HG03095 (cell line): ENCODE measurements around the gene TBL1X.

ENCODE experiments used
- ATAC-seq: cut with Tn5 transposase; IDR thresholded peaks from one replicate; pipeline ENCODE4 v1.9.1; 2021; ENCODE audit warnings: moderate library complexity; ENCODE audit not compliant: unreplicated experiment

The TBL1X gene

DNA sequence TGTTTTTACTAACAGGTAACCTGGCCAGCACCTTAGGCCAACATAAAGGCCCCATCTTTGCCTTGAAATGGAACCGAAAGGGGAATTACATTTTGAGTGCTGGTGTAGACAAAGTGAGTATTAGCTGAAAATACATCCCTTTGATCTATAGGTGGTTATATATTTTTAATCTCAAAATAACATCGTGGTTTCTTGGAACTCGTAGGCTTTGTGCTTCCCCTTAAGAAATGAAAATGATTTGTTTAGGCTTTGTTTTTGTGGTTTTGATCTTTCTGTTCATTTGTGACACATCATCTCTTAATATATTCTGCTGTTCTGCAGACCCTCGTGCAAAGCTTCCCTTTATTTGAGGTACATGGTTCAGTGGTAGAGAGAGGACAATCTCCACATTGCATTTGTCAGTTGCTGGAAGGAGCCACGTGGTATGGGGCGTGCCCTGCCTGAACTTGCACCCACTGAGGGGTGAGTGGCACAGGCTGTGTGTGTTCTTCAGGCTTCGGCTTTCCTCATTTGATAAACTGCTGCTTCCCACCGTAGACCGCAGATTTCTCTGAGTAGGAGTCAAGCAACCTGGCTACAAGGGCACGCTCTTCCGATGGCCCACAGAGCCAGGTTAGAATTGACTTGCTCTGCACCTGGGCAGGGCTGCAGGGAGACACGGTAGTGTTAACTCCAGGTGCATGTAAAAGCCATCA, 228.6 kb downstream of the TBL1X start:
- ATAC-seq: no peak

DNA sequence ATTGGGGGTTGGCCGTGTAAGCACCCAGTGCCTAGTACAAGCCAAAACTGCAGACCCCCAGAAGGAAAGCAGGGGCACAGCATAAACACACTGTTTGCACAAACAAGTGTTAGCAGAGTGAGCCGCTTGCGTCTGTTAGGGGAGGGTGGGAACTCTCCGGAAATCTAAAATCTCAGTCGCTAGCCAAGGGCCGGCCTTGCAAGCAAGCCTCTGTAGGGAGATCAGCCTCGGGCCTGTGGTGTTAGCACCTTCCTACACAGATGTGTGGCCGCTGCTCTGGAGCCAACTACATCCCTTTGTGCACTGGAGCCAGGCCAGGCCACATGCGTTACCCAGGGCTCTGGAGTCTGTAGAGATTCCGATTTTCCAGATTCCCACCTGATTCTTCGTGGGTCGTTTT, 233.7 kb downstream of the TBL1X start:
- ATAC-seq: no peak

DNA sequence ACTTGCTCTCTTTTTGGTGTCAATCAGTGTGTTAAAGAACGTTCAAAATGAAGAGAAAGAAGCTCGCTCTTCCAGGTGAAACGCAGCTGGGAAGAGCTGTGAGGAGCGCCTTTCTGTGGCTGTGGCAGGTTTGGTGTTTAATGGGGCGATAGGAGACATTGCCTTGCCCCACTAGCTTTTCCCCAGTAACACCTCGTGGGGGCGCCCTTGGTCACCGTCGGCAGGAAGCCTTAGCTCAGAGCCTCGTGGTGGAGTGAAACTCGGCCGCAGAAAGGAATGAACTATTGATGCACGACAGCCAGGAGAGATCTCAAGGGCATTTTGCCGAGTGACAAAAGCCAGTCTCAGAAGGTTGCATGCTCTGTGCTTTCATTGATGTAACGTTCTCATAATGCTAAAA, 235.7 kb downstream of the TBL1X start:
- no peak for ATAC-seq

DNA sequence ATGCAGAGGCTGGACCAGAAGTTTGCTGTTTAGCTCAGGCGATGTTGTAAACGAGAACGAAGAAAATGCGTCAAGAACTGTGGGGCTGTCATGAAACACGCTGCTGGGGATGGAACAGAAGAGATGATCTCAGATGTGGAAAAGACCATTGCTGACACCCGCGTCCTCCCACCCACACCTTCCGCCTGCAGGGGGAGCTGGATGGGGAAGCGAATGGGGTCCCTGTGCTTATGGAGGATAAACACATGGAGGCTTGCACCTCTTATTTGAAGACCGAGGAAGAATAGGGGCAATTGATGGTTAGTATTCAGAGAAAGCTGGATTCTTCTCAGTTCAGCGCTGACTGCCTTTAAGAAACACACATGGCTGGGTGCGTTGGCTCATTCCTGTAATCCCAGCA, 236.9 kb downstream of the TBL1X start:
- no peak for ATAC-seq

DNA sequence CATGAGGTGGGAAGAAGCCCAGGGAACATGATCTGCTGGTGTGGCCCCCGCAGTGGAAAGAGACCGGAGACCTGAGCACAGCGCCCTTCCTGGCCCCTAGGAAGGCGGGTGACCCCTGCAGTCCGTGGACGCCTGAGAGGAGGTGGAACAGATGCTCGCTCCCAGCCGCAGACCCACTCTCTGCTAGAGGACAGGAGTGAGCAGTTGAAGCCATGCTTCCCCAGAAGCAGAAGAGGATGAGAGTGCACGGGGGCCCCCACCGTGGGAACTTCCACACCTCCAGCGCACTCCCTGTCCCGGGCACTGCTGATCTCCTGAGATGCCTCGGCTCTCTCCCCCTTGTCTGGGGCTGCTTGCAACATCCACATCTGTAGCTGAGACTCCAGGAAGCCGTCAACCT, 238.5 kb downstream of the TBL1X start:
- no peak for ATAC-seq

DNA sequence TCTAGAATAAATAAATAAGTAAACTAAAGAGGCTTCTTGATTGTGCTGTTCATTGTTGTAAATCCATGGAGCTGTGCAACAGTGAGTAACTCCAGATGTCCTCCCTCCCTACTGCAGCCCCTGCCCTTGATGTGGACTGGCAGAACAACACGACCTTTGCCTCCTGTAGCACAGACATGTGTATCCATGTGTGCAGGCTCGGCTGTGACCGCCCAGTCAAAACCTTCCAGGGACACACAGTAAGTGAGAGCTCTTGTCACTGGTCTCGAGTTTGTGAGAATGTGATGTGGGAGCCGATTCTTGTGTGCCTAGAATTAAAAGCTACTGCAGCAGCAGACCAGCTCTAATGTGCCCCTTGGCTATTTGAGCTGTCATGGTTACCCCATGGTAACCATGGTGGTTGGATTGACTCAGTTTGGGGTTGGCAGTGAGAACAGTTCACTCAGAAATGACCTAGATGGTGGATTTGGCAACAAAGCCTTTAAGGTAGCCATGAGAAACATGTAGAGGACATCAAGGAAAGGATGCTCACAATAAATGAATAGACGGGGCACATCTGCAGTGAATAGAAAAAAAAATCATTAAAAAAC, 240.1 kb downstream of the TBL1X start:
- no peak for ATAC-seq

DNA sequence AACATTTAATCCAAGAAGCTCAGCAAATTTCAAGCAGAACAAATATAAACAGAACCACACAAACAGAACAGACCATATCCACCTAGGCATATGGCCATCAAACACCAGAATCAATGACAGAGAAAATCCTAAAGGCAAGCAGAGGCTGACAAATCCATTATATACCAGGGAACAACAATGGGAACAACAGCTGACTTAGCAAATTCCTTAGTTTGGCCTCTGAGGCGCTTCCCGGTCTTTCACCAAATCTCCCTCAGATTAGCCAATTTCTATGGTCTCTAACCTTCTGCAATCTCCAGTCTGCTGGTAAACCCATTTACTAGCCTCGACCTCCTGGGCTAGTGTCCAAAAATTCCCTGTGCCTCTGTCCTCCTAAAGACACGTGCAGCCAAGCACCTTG, 241.6 kb downstream of the TBL1X start:
- ATAC-seq: no peak

DNA sequence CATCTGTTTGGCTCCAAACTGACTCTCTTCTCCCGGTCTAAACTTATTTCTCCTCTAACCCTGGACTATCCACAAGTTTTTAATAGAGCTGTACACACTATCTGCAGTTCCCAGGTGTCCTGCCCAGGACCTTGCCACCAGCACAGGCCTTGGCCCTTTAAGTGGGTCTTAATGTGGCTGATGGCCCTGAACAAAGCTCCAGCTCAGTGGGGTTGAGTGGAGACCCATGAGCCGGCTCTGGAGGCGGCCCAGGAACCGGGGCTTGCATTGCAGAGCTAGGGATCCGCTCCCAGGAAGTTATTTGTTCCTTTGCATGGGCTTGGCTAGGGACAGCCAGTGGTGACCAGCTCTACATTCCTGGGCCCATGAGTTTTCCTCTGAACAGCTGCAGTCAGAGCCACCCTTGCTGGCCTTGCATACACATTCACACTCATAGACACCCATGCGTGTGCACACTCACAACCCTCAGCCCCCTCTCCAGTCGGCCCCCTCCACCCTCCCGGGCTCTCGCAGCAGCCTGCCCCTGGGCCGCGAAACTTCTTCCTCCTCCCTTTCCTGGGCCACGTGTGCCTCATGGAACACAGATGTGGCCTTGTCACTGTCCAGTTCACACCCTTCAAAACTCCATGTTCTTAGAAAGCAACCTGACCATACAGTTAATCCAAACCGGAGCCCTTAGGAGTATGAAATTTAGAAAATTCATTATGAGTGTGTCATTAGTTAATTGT, 242.6 kb downstream of the TBL1X start:
- ATAC-seq: no peak

DNA sequence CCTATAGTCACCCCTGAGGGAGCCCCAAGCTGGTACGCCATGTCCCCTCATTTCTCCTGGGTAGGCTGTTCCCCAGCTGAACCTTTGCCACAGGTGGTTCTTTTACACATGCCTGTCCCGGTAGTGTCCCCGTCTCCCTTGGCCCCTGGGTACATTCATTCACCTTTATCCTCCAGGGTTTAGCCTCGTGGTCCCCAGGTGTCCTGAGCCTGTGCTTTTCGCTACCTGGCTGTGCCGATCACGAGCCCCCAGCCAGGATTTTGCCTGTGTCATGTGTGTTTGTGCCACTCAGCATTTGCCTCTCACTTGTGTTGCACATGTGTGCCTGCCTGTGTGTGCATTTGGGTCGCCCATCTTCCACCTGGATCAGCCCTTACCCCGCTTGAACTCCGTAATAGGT, 243.2 kb downstream of the TBL1X start:
- no peak for ATAC-seq

DNA sequence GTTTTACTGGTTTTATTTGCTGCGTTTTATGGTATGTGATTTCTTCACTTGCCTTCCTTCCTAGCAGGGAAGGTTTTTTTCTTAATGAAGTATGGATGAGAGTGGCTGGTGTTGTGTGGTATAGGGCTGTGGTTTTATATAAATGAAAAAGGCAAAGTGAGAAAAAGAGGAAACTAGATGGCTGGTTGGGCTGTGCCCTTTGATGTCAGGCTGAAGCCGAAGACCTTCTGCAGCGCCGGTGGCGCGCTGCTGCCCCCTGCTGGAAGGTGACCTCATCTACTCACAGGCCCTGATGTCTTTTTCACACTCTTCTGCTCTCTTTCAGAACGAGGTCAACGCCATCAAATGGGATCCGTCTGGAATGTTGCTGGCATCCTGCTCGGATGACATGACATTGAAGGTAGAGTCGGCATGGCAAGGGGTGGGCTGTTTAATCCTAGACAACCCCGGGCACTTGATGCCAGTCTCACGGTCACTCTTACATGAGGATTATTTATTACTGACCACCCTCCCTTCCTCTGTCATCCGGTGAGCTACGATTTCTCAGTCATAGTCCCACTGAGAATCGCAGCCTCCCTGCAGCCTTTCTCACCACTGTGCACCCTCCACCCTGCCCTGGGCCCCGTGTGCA, 244.2 kb downstream of the TBL1X start:
- peak; percentile 83 for ATAC-seq

DNA sequence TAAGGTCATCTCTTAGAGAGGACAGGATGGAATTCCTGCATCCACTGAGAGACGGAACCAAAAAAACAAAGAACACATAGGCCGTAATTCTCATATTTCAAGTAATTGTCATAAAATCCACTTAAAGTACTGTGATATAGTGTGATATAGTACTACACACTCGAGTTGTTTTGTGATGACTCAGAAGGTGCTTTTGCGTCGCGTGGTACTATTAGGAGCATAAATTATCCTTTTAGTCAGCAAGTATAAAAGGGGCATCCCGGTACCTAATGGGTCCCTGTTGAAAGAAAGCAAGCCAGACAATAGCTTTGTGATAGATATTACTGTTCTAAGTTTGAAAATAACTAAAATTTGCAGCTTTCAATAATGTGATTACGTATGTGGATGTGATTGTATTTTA, 245.5 kb downstream of the TBL1X start:
- no peak for ATAC-seq

DNA sequence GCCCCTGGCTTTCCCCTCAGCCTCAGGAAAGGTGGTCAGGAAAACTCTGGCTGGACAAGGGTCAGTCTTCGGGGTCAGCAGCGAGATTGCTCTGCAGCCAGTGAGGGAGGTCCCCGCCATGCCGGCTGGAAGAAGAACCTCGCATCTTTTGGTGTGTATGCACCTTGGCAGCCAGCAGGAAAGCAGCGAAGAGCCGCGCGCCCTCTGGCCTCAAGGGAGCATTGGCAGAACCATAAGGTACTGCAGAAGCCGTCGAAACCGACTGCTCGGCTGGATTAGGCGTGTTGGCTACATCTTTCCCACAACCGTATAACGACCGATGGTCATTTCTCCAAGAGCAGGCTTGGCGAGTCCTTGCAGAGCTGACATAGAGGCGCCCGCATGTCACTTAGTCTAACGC, 252.5 kb downstream of the TBL1X start:
- ATAC-seq: no peak

DNA sequence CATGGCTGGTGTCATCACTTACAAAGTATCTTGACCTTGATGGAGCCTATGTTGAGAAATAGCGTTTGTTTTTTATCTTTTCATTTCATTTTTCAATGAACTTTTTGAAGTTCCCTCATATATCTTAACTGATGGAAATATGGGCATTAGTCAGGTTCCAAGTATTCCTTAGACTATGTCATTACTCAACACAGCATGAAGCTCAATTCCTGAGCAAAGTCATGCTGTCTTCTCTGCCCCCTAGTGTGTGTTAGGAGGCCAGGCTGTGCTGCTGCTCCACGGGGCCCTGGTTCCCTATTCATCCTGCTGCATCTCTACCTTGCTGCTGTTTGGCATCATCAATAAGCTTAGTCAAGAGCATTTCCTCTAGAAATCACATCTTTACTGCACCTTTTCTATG, 259.9 kb downstream of the TBL1X start:
- ATAC-seq: no peak

DNA sequence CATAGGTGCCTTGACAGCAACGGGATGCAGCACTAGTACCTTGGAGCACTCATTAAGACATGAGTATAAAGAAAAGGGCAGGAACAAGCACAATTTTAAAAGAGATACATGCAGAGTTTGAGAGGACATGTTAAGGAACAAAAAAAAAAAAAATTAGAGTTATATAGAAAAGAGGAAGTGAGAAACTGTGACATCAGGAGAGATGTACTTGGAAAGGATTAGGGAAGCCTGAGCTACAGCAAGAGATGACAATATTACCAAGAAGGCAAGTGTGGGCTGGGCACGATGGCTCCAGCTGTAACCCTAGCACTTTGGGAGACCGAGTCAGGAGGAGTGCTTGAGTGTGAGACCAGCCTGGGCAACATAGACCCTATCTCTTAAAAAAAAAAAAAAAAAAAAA, 263.4 kb downstream of the TBL1X start:
- ATAC-seq: no peak

DNA sequence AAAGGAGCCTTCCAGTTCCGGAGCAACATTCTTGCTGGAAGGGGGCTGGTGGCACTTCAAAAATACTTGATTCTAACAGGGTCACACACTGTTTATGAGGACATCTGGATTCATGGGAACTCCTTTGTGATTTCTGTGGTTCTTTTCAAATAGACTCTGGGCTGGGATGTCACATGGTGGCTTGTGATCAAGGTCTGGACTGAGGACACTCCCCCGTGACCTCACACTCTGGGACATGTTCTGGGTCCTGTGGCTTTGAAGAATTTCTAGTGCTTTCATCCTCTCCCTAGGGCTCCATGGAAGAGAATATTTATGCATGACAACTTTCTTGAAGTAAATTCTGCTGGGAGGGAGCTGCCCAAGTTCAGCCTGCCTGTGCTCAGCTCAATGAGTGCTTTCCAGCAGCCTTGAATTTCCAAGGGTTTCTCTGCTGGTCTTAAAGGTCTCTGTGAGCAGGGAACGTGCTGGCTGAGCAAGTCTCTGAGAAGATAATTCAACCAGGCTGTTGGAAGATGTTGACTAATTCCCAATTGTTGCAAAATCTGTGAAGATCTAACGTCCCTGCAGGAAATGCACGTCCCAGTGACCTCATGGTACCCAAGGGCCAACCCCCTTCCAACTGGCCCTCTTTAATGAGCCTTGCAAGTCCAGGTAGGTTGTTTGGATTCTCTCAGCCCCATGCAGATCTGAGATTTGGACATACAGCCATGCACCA, 264.5 kb downstream of the TBL1X start:
- no peak for ATAC-seq

DNA sequence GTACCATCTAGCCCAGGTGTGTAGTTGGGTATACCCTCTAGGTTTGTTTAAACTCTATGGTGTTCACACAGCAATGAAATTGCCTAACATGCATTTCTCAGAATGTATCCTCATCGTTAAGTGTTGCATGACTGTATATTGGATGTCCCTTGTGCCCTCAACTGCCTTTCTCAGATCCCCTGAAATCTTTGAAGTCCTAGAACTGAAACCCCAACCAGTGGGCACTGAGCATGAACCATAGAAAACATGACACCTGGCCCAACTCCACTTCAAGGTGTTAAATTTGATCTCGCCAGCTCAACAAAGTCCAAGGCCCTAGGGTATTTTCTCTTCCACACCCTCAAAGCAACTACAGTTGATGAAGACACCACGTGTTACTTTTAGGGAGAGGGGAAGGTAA, 265.2 kb downstream of the TBL1X start:
- ATAC-seq: no peak

DNA sequence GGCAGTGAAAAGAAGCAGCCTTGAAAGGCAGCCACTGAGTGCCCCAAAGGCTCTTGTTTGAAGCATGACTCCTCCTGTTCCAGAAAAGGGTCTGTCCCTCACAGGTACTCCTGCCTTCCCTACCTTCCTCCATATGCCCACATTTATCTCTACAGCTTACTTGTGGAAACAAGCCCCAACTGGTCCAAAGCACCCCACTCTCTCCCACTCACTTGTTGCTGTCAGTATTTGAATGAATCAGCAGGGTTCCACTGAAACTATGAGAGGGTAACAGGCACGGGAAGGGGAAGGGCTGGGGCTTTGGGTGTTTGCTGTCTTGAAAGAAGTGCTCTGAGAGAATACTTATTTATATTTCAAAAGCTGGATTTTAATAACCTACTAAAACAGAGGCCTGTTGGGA, 265.9 kb downstream of the TBL1X start:
- ATAC-seq: no peak

DNA sequence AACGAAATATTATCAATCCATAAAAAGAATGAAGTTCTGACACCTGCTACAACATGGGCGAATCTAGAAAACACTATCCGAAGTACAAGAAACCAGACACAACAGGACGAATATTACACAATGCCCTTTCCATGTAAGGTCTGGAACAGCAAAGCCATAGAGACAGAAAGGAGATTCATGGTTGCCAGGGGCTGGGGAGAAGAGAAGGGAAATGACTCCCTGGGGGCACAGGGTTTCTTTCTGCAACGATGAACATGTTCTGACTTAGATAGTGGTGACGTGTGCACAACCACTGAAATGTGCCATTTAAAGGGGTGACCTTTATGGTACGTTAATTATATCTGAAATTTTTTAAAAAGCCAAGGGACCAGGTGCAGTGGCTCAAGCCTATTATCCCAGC, 272.5 kb downstream of the TBL1X start:
- no peak for ATAC-seq

DNA sequence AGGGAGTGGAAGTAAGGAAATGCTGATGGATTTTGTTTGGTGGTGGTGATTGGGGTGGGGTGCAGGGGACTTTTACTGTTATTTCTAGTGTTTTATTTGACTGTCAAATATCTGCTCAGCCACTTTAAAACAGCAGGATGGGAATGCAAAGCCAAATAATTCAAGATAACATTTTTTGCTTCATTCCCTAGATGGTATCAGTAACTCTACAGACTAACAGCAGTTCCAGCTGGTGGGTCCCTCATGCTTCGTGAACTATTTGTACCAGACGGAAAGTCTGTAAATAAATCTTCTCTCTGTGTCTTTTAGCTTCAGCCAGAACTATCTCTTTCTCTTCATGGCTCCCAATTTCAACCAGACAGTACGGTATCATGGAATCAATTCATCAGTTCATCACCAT, 273.3 kb downstream of the TBL1X start:
- no peak for ATAC-seq

DNA sequence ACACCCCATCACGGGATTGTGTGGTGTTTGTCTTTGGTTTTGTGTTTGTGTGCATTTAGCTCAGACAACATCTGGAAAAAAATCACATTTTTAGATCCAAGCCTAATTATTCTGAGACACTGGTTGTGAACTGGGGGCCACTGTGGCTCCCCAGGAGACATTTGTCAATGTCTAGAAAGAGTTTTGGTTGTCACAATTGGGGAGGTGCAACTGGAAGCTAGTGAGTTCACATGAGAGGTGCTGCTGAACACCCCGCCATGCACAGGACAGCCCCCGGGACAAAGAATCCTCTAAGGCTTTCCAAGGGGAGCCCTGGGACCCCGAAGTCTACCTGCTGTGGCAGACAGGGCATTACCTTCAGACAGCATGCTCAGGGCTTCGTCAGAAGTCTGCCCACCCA, 274.3 kb downstream of the TBL1X start:
- no peak for ATAC-seq

DNA sequence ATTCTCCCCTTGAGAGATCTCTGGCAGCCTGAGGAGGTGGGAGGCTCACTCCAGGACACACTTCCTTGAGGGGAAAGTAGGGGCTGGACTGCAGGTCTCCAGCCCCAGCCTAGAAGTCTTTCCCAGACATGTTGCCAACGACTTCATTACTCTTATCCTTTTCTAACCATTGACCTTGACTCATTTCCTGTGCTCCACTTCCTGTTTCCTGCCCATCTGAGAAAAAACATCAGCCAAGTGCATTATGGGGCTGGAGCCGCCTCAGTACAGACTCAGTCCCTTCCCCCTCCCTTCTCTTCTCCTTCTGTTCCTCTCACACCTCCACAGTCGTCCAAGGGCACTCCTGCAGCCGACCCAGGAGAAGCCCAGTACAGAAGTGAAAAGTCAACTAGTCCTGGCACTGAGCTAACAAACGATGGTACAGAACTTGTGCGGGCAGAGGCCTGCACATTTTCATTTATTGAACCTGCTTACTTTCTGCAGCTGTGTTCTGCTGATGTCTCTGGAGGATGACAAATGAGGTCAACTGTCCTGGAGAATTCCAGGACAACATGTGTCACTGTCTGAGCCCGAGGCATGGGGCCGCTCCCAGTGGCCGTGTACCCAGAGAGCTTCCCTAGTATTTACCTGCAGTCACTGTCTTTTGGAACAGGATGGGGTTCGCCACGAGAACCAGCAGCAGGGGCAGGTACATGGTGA, 280.7 kb downstream of the TBL1X start:
- ATAC-seq: no peak
